ENCODE measurements around the gene GREB1.

GREB1 gene

GRCh38 chr2:11550901-11551568 lies 17.2 kb downstream of the GREB1 start:
- H3K36me3 ChIP-seq (ENCODE audit: control insufficient read depth in 2 of 2, insufficient read depth in 1 of 2, low read length in 2 of 2) = no peaks in the 10 kb centered on the region
- H3K27ac ChIP-seq (ENCODE audit: extremely low read depth, low read depth, low read length) = no peak overlapping the region
- no peaks in the 10 kb centered on the region for H3K9me3 ChIP-seq (ENCODE audit: control insufficient read depth, insufficient read depth, low read depth, low read length)
- ChIA-PET POLR2A (no interaction called here), CTCF (interaction anchor here (1.0 to 1.1 kb wide), 2 partner anchors 16 to 33 kb away, joined by 3 to 5 read pairs; no protein-coding TSS in a partner anchor)
- no peak overlapping the region for H3K4me3 ChIP-seq (ENCODE audit: low read depth, low read length)
- TF ChIP-seq ATF2 (tag by site-specific recombination; IDR thresholded peaks at IDR 0.05; ENCODE audit: low read depth) = no peak
- no peaks in the 10 kb centered on the region for H3K4me1 ChIP-seq (ENCODE audit: control insufficient read depth, insufficient read depth, low read length)

GRCh38 chr2:11551569-11552259 lies 17.9 kb downstream of the GREB1 start:
- no peak overlapping the region for H3K4me3 ChIP-seq (ENCODE audit: low read depth, low read length)
- ChIA-PET POLR2A (no interaction called here), CTCF (interaction anchor here (0.6 to 1.0 kb wide), 2 partner anchors 17 to 151 kb away, joined by 3 read pairs; no protein-coding TSS in a partner anchor)

GRCh38 chr2:11552260-11552638 lies 18.4 kb downstream of the GREB1 start:
- CTCF ChIA-PET = interaction anchor here (0.6 kb wide), 1 partner anchor 151 kb away, joined by 3 read pairs; no protein-coding TSS in a partner anchor
- H3K9me3 ChIP-seq (ENCODE audit: control insufficient read depth, insufficient read depth, low read depth, low read length) = no peaks in the 10 kb centered on the region
- H3K27ac ChIP-seq (ENCODE audit: extremely low read depth, low read depth, low read length) = no peak overlapping the region
- no peaks in the 10 kb centered on the region for H3K36me3 ChIP-seq (ENCODE audit: control insufficient read depth in 2 of 2, insufficient read depth in 1 of 2, low read length in 2 of 2)
- TF ChIP-seq, protein P1, sequence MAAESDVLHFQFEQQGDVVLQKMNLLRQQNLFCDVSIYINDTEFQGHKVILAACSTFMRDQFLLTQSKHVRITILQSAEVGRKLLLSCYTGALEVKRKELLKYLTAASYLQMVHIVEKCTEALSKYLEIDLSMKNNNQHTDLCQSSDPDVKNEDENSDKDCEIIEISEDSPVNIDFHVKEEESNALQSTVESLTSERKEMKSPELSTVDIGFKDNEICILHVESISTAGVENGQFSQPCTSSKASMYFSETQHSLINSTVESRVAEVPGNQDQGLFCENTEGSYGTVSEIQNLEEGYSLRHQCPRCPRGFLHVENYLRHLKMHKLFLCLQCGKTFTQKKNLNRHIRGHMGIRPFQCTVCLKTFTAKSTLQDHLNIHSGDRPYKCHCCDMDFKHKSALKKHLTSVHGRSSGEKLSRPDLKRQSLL (tag by site-specific recombination; IDR thresholded peaks at IDR 0.05) = no peak
- no peak for TF ChIP-seq ZNF350 (tag by site-specific recombination; IDR thresholded peaks at IDR 0.05)
- TF ChIP-seq EGR2 (tag by site-specific recombination; IDR thresholded peaks at IDR 0.05; ENCODE audit: low read depth) = no peak
- no peak for TF ChIP-seq ZNF510 (tag by site-specific recombination; IDR thresholded peaks at IDR 0.05; ENCODE audit: insufficient replicate concordance)
- TF ChIP-seq OSR2 (tag by site-specific recombination; IDR thresholded peaks at IDR 0.05) = no peak
- TF ChIP-seq YY2 (tag by site-specific recombination; IDR thresholded peaks at IDR 0.05) = no peak
- no peak for TF ChIP-seq ZBTB21 (tag by site-specific recombination; IDR thresholded peaks at IDR 0.05)
- no peaks in the 10 kb centered on the region for H3K4me1 ChIP-seq (ENCODE audit: control insufficient read depth, insufficient read depth, low read length)
- H3K4me3 ChIP-seq (ENCODE audit: low read depth, low read length) = no peak overlapping the region
- POLR2A ChIA-PET = interaction anchor here (0.7 kb wide), 1 partner anchor 109 kb away, joined by 4 read pairs; no protein-coding TSS in a partner anchor

More at GRCh38 chr2:11551569-11552259, 17.9 kb downstream of the GREB1 start:
- TF ChIP-seq ZNF677 (tag by site-specific recombination; IDR thresholded peaks at IDR 0.05) = no peak
- TF ChIP-seq ZNF658 (tag by site-specific recombination; IDR thresholded peaks at IDR 0.05) = no peak
- no peak for TF ChIP-seq PRDM6 (tag by site-specific recombination; IDR thresholded peaks at IDR 0.05)
- Histone ChIP-seq H3K4me1 (ENCODE audit: control insufficient read depth, insufficient read depth, low read length) (no peaks in the 10 kb centered on the region), H3K27ac (ENCODE audit: extremely low read depth, low read depth, low read length) (no peak overlapping the region), H3K36me3 (ENCODE audit: control insufficient read depth in 2 of 2, insufficient read depth in 1 of 2, low read length in 2 of 2) (no peaks in the 10 kb centered on the region), H3K9me3 (ENCODE audit: control insufficient read depth, insufficient read depth, low read depth, low read length) (no peaks in the 10 kb centered on the region)
